SK-MEL-5 (cell line): ENCODE measurements around the gene PARP14. TPM values are rescaled to one million over a fixed set of nuclear protein-coding genes. Genes with fewer than 3 reads are reported as not detected.
"Not testable (repeated sequence)": the region's sequence is repeated elsewhere in the genome, so short reads cannot be mapped to it uniquely, and the experiment has no call there.

Experiments
- DNase-seq: peaks from one replicate; pipeline ENCODE4 v3.0.0-alpha.2; 2016; ENCODE audit warnings: low read depth, low spot score
- in situ Hi-C: cut with HindIII; loops from 2 replicates; pipeline ENCODE4 v1.10.0; 2016; ENCODE audit warnings: low sequenced_read_pairs, high pct_unique_total_duplicates, low pct_unique_long_range_greater_than_20kb
- total RNA-seq: library from RNA; depleted of rRNA; stranded (reverse); fragments of >200 nt; shearing (Covaris generic); gene quantifications from 2 replicates; pipeline ENCODE4 v1.2.3, GENCODE V29; 2014

PARP14 gene
- total RNA-seq, 1 experiment from 2014 or later = 23.6 TPM

DNA sequence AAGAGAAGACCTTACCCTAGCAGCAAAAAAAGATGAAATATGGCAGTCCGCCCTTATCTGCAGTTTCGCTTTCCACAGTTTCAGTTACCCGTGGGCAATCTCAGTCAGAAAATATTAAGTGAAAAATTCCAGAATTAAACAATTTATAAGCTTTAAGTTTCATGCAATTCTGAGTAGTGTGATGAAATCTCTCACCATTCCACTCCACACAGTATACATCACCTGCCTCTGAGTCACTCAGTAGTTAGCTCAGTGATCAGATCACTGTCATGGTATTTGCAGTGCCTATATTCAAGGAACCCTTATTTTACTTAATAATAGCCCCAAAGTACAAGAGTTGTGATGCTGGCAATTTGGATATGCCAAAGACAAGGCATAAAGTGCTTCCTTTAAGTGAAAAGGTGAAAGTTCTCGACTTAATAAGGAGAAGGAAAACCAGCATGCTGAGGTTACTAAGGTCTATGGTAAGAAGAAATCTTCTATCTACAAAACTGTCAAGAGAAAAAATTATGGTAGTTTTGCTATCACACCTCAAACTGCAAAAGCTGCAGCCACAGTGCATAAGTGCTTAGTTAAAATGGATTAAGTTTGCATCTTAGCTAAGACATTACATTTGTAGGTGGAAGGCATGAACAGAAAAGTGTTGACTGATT, 64.9 kb downstream of the PARP14 start:
- in situ Hi-C loops = no loop called here
- DNase-seq = peak; percentile 42

DNA sequence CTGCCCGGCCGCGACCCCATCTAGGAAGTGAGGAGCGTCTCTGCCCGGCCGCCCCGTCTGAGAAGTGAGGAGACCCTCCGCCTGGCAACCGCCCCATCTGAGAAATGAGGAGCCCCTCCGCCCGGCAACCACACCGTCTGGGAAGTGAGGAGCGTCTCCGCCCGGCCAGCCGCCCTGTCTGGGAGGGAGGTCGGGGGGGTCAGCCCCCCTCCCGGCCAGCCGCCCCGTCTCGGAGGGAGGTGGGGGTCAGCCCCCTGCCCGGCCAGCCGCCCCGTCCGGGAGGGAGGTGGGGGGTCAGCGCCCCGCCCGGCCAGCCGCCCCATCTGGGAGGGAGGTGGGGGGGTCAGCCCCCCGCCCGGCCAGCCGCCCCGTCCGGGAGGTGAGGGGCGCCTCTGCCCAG, 66.7 kb downstream of the PARP14 start:
- in situ Hi-C loops, DNase-seq: not testable (repeated sequence)

DNA sequence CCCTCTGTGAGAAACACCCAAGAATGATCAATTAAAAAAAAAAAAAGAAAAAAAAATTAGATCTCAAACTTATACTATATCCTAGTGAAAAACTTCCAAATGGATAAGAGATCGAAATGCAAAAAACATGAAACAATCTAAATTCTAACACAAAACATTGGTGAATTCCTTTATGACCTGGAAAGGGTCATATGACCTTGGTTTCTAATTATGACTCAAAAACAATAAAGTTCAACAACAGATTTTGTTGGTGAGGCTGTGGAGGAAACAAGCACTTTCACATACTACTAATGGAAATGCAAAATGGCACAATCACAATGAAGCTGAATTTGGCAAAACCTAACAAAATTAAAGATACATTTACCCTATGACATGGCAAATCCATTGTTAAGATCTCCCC, 67.7 kb downstream of the PARP14 start:
- in situ Hi-C loops = no loop called here
- no peak for DNase-seq

DNA sequence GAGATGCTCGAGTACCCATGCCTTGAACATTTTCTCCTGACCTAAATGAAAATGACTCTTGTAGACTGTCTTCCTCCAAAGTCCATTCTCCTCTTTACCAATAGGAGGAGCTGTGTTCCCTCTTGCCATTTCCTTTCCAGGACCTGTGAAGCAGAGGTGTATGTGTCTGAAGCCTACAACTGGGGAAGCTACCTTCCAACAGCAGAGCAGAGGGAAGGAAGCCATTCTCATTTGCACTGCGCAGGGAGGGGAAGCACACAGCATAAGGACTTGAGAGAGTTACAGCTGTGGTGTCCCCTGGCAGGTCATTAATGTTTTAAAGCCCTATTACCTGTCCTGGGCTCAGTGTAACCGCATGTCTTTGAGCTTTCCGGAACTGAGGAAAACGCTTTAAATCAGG, 74.3 kb downstream of the PARP14 start:
- DNase-seq = peak; percentile 79
- in situ Hi-C loops = no loop called here

DNA sequence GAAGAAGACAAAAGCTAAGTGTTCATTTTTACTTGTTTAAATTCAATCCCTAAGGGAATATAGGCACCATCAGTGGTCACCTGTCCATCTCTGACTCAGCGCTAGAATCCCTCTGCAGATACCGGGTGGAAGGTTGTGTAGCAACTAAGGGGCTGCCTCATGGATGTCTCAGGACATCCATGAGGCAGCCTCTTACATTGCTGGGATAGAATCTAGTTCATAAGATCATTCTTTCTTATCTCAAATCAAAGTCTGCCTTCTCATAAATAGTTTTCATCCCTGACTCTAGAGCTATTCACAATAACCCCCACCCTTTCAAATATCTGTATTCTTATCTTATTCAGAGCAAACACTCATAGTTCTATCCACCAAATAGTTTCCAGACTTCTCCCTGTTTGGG, 74.9 kb downstream of the PARP14 start:
- DNase-seq = no peak
- in situ Hi-C loops = no loop called here

DNA sequence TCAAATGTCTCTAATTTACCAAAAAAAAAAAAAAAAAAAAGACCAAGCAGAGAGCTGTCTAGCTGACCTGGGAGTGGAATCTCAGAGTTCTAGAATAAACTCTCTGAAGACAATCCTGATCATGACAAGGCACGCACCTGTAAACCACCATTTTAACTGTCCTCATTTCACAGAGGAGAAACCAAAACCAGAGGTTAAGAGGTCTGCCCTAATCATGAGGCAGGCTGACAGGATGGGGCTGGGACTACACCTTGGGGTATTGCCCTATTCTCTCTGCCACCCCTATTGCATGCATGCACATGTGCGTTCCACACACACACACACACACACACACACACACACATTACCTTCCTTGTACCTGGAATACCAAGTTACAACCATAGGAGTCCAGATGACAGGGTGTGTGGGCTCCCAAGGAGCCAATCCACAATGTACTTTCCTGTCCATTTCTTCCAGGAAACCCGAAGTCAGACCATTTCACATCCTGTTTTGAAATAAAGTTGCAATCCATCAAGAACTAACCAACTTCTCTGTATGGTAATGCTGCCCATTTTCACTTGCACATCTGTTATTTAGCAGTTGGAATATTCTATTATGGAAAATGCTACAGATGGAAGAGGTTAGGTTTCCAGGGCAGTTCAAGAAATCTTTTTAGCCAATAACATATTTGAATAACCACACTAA, 78.4 kb downstream of the PARP14 start:
- in situ Hi-C loops = no loop called here
- DNase-seq = no peak

DNA sequence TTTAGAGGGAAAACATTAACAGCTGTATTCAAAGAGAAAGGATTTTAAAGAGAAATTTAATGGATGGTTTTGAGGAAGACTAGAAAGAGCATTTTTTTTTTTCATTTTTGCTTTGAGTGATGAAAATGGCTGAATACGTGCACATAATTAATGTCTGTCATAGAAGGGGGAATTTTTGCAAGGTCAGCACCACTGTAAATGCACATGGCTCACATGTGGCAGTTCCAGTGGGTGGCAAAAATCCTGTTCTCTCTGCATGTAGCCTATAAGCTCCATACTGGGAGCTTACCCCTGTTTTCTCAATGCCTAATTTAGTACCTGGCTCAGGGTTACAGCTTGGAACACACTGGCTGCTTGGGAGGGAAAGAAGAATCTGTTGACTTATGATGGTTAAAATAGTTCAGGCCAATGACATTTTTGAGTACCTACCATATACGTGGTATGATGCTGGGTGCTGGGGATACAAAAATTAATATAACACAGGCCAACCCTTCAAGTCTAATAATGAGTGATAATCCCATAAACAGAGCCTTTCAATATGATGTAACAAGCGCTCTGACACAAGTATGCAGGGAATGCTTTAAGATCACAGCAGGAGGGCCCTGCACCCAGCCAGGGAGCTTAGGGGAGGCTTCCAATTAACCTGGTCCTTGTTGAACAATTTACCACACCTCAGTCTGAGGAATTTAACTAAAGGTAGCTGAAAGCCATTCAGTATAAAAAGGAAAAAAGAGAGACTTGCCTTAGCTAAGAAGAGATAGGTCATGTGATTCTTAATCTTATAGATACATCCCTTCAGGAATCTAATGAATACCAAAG, 80.0 kb downstream of the PARP14 start:
- no peak for DNase-seq
- in situ Hi-C loops = no loop called here

DNA sequence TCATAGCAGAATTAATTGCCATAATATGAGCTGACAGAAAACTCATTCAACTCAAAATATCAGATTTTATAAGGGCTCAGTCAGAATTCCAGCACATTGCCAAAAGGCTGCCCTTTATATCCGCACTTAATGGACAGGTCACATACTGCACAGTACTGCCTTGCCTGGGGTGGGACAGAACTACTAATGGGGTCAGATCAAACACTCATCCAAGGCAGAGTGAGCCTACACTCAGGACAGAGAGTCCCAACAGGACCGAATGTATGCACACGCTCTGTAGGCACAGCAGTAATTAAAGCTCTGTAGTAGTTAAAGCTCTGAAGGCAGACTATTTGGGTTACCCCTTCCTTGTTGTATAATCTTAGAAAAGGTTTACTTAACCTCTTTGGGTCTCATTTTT, 85.8 kb downstream of the PARP14 start:
- in situ Hi-C loops = no loop called here
- no peak for DNase-seq

DNA sequence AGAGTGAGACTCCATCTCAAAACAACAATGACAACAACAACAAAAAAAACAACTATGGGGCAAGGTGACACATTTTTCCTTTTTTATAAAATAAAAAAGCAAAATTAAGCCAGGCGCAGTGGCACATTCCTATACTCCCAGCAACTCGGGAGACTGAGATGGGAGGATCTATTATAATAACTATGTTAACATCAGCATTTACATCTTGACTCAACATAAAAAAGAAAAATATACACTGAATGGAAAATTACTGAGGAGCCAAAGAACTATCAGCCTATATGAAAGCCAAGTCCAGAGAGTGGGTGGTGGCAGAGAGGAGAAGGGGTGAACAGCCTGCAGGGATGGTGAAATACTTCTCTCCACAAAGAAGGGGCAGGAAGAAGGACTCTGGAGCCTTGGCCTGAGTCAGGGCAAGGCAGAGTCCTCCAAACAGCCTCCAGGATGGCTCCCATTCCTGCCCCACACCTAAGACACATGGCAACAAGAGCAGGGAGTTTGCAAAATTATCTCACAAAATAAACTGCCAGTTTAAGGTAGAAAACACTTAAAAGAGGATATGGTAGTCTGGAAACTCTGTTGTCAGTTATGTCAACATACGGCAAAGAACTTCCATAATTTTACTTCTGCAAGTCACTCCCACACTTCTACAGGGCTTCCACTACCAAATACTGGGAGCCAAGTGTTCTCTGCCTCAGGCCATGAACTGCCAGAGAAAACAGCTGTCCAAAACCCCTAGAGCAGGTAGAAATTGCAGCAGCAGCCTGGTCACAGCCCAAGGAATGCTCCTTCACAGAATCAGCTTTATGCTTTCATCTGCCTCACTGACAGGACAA, 87.1 kb downstream of the PARP14 start:
- in situ Hi-C loops = no loop called here

DNA sequence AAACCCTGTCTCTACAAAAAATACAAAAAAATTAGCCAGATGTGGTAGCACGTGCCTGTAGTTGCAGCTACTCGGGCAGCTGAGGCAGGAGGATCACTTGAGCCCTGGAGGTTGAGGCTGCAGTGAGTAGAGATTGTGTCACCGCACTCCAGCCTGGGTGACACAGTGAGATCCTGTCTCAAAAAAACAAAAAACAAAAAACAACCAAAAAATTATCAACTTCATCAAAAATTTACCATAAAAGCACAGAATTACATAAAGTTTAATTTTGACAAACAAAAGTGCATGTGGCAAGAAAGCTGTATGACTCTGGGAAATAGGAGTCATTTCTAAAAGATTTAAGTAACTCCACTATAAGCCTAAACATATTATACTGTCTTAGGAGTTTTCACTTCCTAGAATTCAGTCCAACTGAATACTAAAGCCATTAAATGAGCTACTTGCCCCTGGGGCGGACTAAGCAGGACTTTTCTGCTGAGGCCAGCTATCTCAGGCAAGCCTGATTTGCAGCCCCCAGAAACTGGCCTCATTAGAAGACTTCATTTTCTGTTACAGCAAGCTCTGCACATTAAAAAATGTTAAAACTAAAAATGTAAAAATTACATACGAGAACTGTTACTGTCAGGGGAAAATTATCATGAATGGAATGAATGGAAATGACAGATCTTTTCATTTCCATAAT, 90.0 kb downstream of the PARP14 start:
- in situ Hi-C loops = no loop called here
- no peak for DNase-seq

More for the DNA sequence above, 87.1 kb downstream of the PARP14 start:
- DNase-seq = no peak

DNA sequence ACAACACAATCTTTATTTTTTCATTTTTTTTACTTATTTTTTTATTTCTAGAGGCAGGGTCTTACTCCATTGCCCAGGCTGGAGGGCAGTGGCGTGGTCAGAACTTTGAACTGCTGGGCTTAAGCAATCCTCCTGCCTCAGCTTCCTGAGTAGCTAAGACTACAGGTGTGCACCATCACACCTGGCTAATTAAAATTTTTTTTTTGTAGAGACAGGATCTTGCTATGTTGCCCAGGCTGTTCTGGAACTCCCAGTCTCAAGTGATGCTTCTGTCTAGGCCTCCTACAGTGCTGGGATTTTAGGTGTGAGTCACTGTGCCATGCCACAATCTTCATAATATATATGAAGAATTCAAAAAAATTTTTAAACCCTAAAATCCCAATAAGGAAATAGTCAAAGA, 92.2 kb downstream of the PARP14 start:
- DNase-seq = no peak
- in situ Hi-C loops = no loop called here

DNA sequence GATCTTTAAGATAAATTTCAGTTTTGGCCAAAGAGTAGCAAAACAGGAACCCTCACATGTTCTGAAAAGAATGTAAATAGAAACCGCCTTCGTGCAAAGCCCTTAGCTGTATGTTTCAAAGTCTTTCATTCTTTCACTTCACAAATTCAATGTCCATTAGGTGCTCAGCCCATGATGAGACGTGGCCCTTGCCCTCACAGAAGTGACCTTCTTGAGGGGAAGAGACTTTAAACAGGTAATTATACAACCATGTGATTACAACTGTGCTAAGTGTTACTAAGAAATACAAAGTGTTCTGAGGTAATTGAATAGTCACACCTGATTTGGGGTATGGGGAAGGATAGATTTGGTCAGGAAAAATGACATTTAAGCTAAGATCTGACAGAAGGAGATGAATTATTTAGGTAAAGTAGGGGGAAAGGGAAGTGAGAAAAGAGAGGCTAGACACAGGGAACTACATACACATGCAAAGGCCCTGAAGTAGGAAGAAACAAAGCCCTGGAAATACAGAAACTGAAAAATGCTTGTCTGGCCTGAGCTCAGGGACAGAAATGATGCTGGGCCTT, 93.4 kb downstream of the PARP14 start:
- in situ Hi-C loops = no loop called here
- no peak for DNase-seq

DNA sequence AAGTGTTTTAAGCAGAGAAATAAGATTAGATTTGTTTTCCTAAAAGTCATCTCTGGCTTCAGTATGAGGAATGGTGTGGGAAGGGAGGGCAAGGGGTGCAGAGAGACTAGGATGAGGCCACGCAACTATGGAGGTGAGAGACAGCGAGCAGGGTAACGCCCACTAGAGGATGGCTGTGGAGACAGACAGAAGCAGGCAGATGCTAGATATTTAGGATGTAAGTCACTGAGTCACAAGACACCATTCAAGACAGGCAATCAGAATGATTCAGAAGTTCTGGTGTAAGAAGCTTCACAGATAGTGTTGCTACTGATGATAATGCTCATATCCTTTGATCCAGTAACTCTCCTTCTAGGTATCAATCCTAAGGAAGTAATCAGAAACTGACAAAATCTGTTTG, 93.9 kb downstream of the PARP14 start:
- in situ Hi-C loops = no loop called here
- DNase-seq = peak; percentile 53

DNA sequence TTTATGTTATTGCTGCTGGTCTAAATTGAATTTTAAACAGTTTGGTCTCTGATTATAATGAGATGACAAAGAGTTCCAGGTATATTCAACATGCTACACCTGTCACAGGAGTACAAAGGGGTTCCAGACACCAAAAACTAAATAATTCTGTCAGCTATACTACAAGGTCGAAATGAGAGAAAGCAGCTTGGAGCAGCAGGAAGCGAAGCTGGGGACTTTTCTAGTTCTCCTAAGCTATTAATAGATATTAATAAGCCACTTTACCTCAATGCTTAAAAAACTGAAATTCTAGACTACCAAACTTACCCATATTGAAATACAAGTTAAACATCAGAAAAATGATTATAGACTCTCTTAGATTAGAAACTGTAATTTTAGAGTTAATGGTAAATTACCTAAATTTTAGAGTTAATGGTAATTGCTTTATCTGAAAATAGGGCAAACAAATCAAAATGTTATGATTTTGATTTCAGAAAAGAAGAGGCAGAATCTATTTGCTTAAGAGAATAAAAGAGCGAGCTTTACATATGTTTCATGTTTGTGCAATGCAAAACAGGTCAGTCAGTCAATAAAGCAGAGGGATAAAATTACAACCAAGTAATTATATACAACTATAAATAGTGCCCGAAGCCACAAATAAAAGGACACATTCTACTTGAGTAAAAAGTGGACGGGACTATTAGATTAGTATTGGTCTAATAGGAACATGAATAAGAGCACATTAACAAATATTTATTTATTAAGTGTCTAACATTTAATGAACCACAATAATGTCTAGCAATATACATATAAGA, 96.2 kb downstream of the PARP14 start:
- in situ Hi-C loops = no loop called here
- DNase-seq = no peak

DNA sequence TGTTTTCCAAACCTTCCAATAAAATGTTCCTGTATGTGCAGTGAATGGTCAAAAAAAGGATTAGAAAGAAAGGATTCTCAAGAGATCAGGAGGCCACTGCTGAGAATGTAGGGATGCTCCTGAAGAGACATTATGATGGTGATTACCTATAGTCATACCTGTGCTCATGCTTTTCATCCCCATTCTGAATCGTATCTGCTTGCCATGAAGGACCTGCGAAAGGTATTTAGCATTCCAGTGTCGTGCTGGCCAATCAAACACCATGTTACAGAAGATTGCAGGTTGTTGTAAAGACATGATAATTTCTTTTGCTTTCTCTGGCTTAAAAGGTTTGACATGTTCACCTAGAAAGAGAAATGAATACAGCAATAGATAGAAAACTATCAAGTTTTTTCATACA, 96.9 kb downstream of the PARP14 start:
- in situ Hi-C loops = no loop called here
- no peak for DNase-seq
